Kidney epithelial cell (primary cell): ENCODE results near the gene TBX10. TPM values are rescaled to one million over a fixed set of nuclear protein-coding genes. Genes with fewer than 3 reads are reported as not detected.
"Not testable (repeated sequence)": the region's sequence is repeated elsewhere in the genome, so short reads cannot be mapped to it uniquely, and the experiment has no call there.

ENCODE experiments used
- DNase-seq: peaks from one replicate; pipeline ENCODE4 v3.0.0-alpha.2; 2010; ENCODE audit warnings: low read depth
- H3K27me3 ChIP-seq: 2 replicates; pipeline ENCODE4 v1.6.0; 2011; ENCODE audit warnings: low read length; ENCODE audit not compliant: control insufficient read depth, insufficient read depth
- H3K36me3 ChIP-seq: 2 replicates; pipeline ENCODE4 v1.5.1; 2011; ENCODE audit warnings: low read length; ENCODE audit not compliant: control insufficient read depth, insufficient read depth
- H3K4me3 ChIP-seq: 2 replicates; pipeline ENCODE4 v1.5.1; 2011; ENCODE audit warnings: low read depth, mild to moderate bottlenecking, control low read depth, low read length
- total RNA-seq: library from RNA; depleted of rRNA; stranded (reverse); fragments of >200 nt; gene quantifications from 2 replicates; pipeline ENCODE4 v1.2.3, GENCODE V29; 2015
- TF ChIP-seq, protein P1 (sequence below): IDR thresholded peaks from 2 replicates; pipeline ENCODE4 v1.5.1; 2011; ENCODE audit warnings: mild to moderate bottlenecking, moderate library complexity, low read length, control low read depth, inconsistent platforms; ENCODE audit not compliant: insufficient read depth, poor library complexity, severe bottlenecking

Gene TBX10
- total RNA-seq, 1 donor from 2014 or later, result not detected

DNA sequence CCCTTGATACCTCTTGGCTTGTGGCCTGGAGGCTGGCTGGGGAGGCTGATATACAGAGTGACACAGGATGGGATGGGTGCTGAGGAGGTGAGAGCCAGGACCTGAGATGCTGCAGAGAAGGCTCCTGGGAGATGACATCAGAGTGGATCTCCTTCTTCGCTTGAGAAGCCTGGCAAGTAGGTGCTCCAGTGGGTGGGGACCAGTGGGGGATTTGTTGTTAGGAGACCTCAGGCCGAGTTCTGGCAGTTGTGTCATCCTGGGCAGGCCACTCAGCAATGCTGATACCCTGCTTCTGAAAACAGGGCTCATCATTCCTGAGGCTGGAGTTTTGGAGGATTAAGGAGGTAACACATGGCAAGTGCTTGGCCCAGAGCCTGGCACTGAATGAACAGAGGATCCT lies 34.7 kb downstream of the TBX10 start:
- DNase-seq, result no peak
- H3K27me3 ChIP-seq, result no peaks in the 10 kb centered on the region
- no peak overlapping the region for H3K4me3 ChIP-seq
- H3K36me3 ChIP-seq, result no peaks in the 10 kb centered on the region
- TF ChIP-seq, protein P1, sequence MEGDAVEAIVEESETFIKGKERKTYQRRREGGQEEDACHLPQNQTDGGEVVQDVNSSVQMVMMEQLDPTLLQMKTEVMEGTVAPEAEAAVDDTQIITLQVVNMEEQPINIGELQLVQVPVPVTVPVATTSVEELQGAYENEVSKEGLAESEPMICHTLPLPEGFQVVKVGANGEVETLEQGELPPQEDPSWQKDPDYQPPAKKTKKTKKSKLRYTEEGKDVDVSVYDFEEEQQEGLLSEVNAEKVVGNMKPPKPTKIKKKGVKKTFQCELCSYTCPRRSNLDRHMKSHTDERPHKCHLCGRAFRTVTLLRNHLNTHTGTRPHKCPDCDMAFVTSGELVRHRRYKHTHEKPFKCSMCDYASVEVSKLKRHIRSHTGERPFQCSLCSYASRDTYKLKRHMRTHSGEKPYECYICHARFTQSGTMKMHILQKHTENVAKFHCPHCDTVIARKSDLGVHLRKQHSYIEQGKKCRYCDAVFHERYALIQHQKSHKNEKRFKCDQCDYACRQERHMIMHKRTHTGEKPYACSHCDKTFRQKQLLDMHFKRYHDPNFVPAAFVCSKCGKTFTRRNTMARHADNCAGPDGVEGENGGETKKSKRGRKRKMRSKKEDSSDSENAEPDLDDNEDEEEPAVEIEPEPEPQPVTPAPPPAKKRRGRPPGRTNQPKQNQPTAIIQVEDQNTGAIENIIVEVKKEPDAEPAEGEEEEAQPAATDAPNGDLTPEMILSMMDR, result no peak

DNA sequence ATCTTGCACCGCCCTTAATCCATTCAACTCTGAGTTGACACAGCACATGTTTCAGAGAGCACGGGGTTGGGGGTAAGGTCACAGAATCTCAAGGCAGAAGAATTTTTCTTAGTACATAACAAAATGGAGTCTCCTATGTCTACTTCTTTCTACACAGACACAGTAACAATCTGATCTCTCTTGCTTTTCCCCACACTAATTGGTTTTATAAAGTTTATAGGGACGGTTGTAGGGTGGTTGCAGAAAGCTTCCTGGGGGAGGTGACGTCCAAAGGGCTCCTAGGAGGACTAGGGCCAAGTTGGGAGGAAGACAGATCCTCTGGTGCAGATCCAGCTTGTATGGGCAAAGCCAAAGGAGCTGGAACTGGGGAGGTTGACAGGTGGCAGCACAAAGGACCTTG lies 35.4 kb downstream of the TBX10 start:
- DNase-seq, H3K27me3 ChIP-seq, H3K36me3 ChIP-seq, H3K4me3 ChIP-seq: not testable (repeated sequence)

DNA sequence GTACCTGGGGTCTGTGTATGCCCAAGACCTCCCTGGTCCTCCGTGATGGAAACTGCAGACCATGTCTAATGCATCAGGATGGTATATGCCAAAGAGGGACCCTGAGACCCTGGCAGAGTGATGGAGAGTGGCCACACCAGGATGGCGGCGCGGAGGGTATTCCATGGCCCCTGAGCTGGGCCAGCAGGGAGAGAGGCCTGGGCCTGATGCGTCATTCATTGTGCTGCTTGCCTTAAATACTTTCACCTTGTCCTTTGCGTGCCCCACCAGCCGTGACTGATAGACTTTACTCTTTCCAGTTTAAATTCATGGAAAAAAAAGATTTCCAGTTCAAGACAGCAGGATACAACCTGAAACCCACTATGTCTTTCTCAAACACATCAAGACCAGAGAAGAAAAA lies 38.5 kb downstream of the TBX10 start:
- Histone ChIP-seq H3K36me3 (no peaks in the 10 kb centered on the region), H3K4me3 (no peak overlapping the region), H3K27me3 (no peaks in the 10 kb centered on the region)
- TF ChIP-seq, protein P1, result no peak
- DNase-seq, result no peak

DNA sequence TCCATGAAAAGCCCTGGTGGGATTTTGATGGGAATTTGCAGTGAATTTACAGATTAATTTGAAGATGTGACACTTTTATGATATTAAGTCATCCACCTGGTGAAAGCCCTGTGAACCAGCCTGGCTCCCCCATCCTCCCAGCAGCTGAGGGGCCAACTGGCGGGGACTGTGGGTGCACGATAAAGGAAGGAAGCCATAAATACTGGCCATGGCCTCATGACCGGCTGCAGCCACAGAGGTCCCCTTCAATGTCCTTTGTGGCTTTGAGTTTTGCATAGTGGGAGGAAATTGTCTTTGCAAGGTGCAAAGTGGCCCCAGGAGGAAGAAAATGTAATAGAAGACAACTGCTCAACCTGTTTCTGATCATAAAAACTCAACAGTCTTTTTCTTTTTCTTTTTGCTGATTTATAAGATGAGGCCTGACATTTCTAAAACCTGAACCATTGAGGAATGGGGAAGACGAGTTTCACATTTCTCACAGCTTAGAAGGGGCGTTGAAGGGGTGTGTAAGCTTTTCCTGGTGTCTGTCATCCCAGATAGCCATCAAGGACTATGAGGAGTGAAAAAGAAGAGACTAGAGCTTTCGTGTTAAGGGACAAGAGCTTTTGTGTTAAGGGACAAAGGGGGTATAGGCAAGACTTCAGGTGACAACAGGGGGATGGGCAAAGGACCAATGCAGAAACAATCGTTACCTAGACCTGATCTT lies 39.1 kb downstream of the TBX10 start:
- TF ChIP-seq, protein P1, result no peak
- Histone ChIP-seq H3K36me3 (no peaks in the 10 kb centered on the region), H3K4me3 (no peak overlapping the region), H3K27me3 (no peaks in the 10 kb centered on the region)
- no peak for DNase-seq

DNA sequence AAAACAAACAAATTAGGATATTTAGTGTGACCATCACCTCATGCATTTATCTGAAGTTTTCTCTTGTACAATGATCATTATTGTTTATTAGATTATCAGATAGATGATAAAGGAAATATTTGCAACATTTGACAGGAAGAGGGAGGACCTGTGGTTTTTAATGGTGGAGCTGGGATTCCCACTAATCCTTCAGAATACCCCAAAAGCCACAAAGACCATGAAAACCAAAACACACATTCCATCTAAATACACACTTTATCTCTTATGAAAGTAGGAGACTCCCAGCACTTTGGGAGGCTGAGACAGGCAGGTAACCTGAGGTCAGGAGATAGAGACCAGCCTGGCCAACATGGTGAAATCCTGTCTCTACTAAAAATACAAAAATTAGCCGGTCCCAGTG lies 40.4 kb downstream of the TBX10 start:
- no peak for DNase-seq
- H3K27me3 ChIP-seq, result no peaks in the 10 kb centered on the region

DNA sequence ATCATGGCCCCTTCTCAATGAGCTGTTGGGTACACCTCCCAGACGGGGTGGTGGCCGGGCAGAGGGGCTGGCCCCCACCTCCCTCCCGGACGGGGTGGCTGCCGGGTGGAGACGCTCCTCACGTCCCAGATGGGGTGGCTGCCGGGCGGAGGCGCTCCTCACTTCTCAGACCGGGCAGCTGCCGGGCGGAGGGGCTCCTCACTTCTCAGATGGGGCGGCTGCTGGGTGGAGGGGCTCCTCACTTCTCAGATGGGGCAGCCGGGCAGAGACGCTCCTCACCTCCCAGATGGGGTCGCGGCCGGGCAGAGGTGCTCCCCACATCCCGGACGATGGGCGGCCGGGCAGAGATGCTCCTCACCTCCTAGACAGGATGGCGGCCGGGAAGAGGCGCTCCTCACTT lies 41.6 kb downstream of the TBX10 start:
- not testable (repeated sequence) for H3K36me3 ChIP-seq, H3K27me3 ChIP-seq, H3K4me3 ChIP-seq, DNase-seq

More for the DNA sequence above, 40.4 kb downstream of the TBX10 start:
- H3K4me3 ChIP-seq, result no peak overlapping the region
- H3K36me3 ChIP-seq, result no peaks in the 10 kb centered on the region
- TF ChIP-seq, protein P1, result no peak

DNA sequence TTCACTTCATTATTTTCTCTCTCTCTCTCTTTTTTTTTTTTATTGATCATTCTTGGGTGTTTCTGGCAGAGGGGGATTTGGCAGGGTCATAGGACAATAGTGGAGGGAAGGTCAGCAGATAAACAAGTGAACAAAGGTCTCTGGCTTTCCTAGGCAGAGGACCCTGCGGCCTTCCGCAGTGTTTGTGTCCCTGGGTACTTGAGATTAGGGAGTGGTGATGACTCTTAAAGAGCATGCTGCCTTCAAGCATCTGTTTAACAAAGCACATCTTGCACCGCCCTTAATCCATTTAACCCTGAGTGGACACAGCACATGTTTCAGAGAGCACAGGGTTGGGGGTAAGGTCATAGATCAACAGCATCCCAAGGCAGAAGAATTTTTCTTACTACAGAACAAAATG lies 42.1 kb downstream of the TBX10 start:
- H3K36me3 ChIP-seq, DNase-seq, H3K27me3 ChIP-seq, H3K4me3 ChIP-seq: not testable (repeated sequence)
